Trophoblast cell (in vitro differentiated cells and primary cell): Measurements from ENCODE around the gene DIO3.

Experiments
- DNase-seq, 2 donors: peaks; one replicate each; pipeline ENCODE4 v3.0.0-alpha.2; 2016
- H2AFZ ChIP-seq: 2 replicates; pipeline ENCODE4 v1.6.1; 2013; ENCODE audit warnings: low read length, moderate library complexity, mild to moderate bottlenecking; ENCODE audit not compliant: insufficient read depth, poor library complexity
- H2AK5ac ChIP-seq: 2 replicates; pipeline ENCODE4 v1.6.1; 2013; ENCODE audit warnings: mild to moderate bottlenecking, low read length
- H2BK120ac ChIP-seq: 2 replicates; pipeline ENCODE4 v1.6.1; 2013; ENCODE audit warnings: low read length, mild to moderate bottlenecking, moderate library complexity; ENCODE audit not compliant: insufficient read depth, poor library complexity
- H2BK12ac ChIP-seq: 2 replicates; pipeline ENCODE4 v1.6.1; 2013; ENCODE audit warnings: mild to moderate bottlenecking, low read length, moderate library complexity
- H2BK5ac ChIP-seq: 2 replicates; pipeline ENCODE4 v1.6.1; 2013; ENCODE audit warnings: low read length, low read depth, moderate library complexity, mild to moderate bottlenecking; ENCODE audit not compliant: poor library complexity
- H3K14ac ChIP-seq: 2 replicates; pipeline ENCODE4 v1.6.1; 2013; ENCODE audit warnings: mild to moderate bottlenecking, low read length
- H3K18ac ChIP-seq: 2 replicates; pipeline ENCODE4 v1.6.1; 2013; ENCODE audit warnings: mild to moderate bottlenecking, low read length
- H3K23ac ChIP-seq: 2 replicates; pipeline ENCODE4 v1.6.1; 2013; ENCODE audit warnings: low read length
- H3K27ac ChIP-seq: 2 replicates; pipeline ENCODE4 v1.5.1; 2013; ENCODE audit warnings: low read depth, mild to moderate bottlenecking, inconsistent platforms, low read length, moderate library complexity
- H3K27me3 ChIP-seq: 2 replicates; pipeline ENCODE4 v1.6.1; 2013; ENCODE audit warnings: inconsistent platforms, mild to moderate bottlenecking, low read length, moderate library complexity; ENCODE audit not compliant: insufficient read depth
- H3K36me3 ChIP-seq, 2 experiments: 1 replicate in 1 of 2; 2 replicates in 1 of 2; pipeline ENCODE4 v1.6.1; 2013; ENCODE audit warnings: low read length in 2 of 2, mild to moderate bottlenecking in 2 of 2, moderate library complexity in 1 of 2; ENCODE audit not compliant: insufficient read depth in 2 of 2, control insufficient read depth in 1 of 2
- H3K4ac ChIP-seq: 2 replicates; pipeline ENCODE4 v1.6.1; 2013; ENCODE audit warnings: low read depth, mild to moderate bottlenecking, low read length, moderate library complexity
- H3K4me1 ChIP-seq, 2 experiments: 1 replicate in 1 of 2; 2 replicates in 1 of 2; pipeline ENCODE4 v1.6.1; 2013; ENCODE audit warnings: low read length in 2 of 2, mild to moderate bottlenecking in 2 of 2, moderate library complexity in 1 of 2; ENCODE audit not compliant: insufficient read depth in 2 of 2, control insufficient read depth in 1 of 2
- H3K4me2 ChIP-seq: 2 replicates; pipeline ENCODE4 v1.6.1; 2013; ENCODE audit warnings: inconsistent platforms, mild to moderate bottlenecking, low read length, moderate library complexity
- H3K4me3 ChIP-seq: 2 replicates; pipeline ENCODE4 v1.5.1; 2013; ENCODE audit warnings: mild to moderate bottlenecking, low read depth, low read length, inconsistent platforms
- H3K79me1 ChIP-seq: one replicate; pipeline ENCODE4 v1.6.1; 2013; ENCODE audit warnings: low read length
- H3K79me2 ChIP-seq: 2 replicates; pipeline ENCODE4 v1.6.1; 2013; ENCODE audit warnings: low read length, mild to moderate bottlenecking; ENCODE audit not compliant: control insufficient read depth, insufficient read depth, poor library complexity
- H3K9ac ChIP-seq: 2 replicates; pipeline ENCODE4 v1.6.1; 2013; ENCODE audit warnings: mild to moderate bottlenecking, low read length
- H3K9me3 ChIP-seq: 2 replicates; pipeline ENCODE4 v1.6.1; 2013; ENCODE audit warnings: low read depth, mild to moderate bottlenecking, control low read depth, inconsistent platforms, low read length; ENCODE audit not compliant: insufficient read depth
- H4K12ac ChIP-seq: 2 replicates; pipeline ENCODE4 v1.6.1; 2013; ENCODE audit warnings: low read depth, mild to moderate bottlenecking, low read length, moderate library complexity
- H4K8ac ChIP-seq: 2 replicates; pipeline ENCODE4 v1.6.1; 2013; ENCODE audit warnings: low read depth, mild to moderate bottlenecking, low read length, moderate library complexity
- H4K91ac ChIP-seq: one replicate; pipeline ENCODE4 v1.6.1; 2013; ENCODE audit warnings: low read depth, mild to moderate bottlenecking, low read length, moderate library complexity
- WGBS: extraction: QIAGEN DNeasy Blood & Tissue Kit; methylation state at CpG from one replicate; pipeline ENCODE4 v1.1.7; 2013; ENCODE audit warnings: missing lambda C conversion rate; ENCODE audit not compliant: insufficient read length, insufficient coverage; ENCODE audit errors: extremely low coverage; 5-methylcytosine and 5-hydroxymethylcytosine counted together

Gene DIO3

GRCh38 chr14:101559624-101560533 lies 1.4 kb upstream of the DIO3 start:
- Histone ChIP-seq H3K27ac (no peak overlapping the region), H2AK5ac (no peak overlapping the region), H2BK5ac (no peak overlapping the region), H3K4me2 (peak overlapping the region; percentile 64), H4K8ac (peak overlapping the region; percentile 28), H4K12ac (peak overlapping the region; percentile 0), H3K27me3 (peaks cover 34% of the 10 kb centered on the region), H3K36me3 (peaks cover 2 to 5% of the 10 kb centered on the region in 2 experiments), H3K4me1 (peaks cover 4 to 17% of the 10 kb centered on the region in 2 experiments), H2AFZ (peak overlapping the region; percentile 18), H3K14ac (peak overlapping the region; percentile 27), H2BK12ac (peak overlapping the region; percentile 25), H3K23ac (no peak overlapping the region), H3K9me3 (peaks cover 17% of the 10 kb centered on the region), H3K9ac (peak overlapping the region; percentile 24), H2BK120ac (peak overlapping the region; percentile 0), H3K18ac (peak overlapping the region; percentile 77), H4K91ac (peak overlapping the region; percentile 28), H3K4me3 (peak overlapping the region; percentile 76), H3K79me2 (peaks cover 9% of the 10 kb centered on the region), H3K79me1 (peaks cover 9% of the 10 kb centered on the region), H3K4ac (peak overlapping the region; percentile 85)
- DNase-seq = peak in 1 of 2 donors; percentile 9
- no CpG with 5 or more reads among the region's 113 CpGs for WGBS

- DNase-seq = no peak
- peaks cover 4 to 19% of the 10 kb centered on the region in 2 experiments for H3K4me1 ChIP-seq
- H4K91ac ChIP-seq = no peak overlapping the region
- no peak overlapping the region for H3K23ac ChIP-seq
- no peak overlapping the region for H2BK12ac ChIP-seq
- peaks cover 9% of the 10 kb centered on the region for H3K79me2 ChIP-seq
- H2AFZ ChIP-seq = no peak overlapping the region
- H4K12ac ChIP-seq = no peak overlapping the region
- H3K18ac ChIP-seq = no peak overlapping the region
- no CpG with 5 or more reads among the region's 106 CpGs for WGBS
- H2BK5ac ChIP-seq = no peak overlapping the region
- H3K14ac ChIP-seq = no peak overlapping the region
- no peak overlapping the region for H2BK120ac ChIP-seq
- no peak overlapping the region for H3K9ac ChIP-seq
- H2AK5ac ChIP-seq = no peak overlapping the region
- H3K36me3 ChIP-seq = peaks cover 2 to 5% of the 10 kb centered on the region in 2 experiments
- H3K27me3 ChIP-seq = peaks cover 41% of the 10 kb centered on the region
- H3K27ac ChIP-seq = no peak overlapping the region
- peaks cover 9% of the 10 kb centered on the region for H3K79me1 ChIP-seq
- no peak overlapping the region for H4K8ac ChIP-seq
- H3K9me3 ChIP-seq = peaks cover 17% of the 10 kb centered on the region
- H3K4me2 ChIP-seq = peak overlapping the region; percentile 64
- H3K4ac ChIP-seq = no peak overlapping the region
- peak overlapping the region; percentile 76 for H3K4me3 ChIP-seq
These were observed 671 bp upstream of the DIO3 start for GRCh38 chr14:101560534-101561113.

- Histone ChIP-seq H2BK5ac (no peak overlapping the region), H2AFZ (no peak overlapping the region), H4K91ac (no peak overlapping the region), H3K4me1 (peaks cover 4 to 19% of the 10 kb centered on the region in 2 experiments), H3K36me3 (peaks cover 0 to 5% of the 10 kb centered on the region in 2 experiments), H2AK5ac (no peak overlapping the region), H3K18ac (no peak overlapping the region), H2BK12ac (no peak overlapping the region), H3K27ac (no peak overlapping the region), H2BK120ac (no peak overlapping the region), H3K9ac (no peak overlapping the region), H4K8ac (no peak overlapping the region), H3K9me3 (peaks cover 17% of the 10 kb centered on the region), H3K23ac (no peak overlapping the region), H3K79me2 (peaks cover 9% of the 10 kb centered on the region), H3K4me2 (no peak overlapping the region), H3K27me3 (peaks cover 41% of the 10 kb centered on the region), H3K4ac (no peak overlapping the region), H3K14ac (no peak overlapping the region), H4K12ac (no peak overlapping the region), H3K79me1 (peaks cover 9% of the 10 kb centered on the region), H3K4me3 (no peak overlapping the region)
- no CpG with 5 or more reads among the region's 51 CpGs for whole genome bisulfite sequencing
- no peak for DNase-seq
These were observed 699 bp downstream of the DIO3 start for GRCh38 chr14:101561897-101562490.

GRCh38 chr14:101562659-101563351 lies 1.5 kb downstream of the DIO3 start:
- DNase-seq = no peak
- no CpG with 5 or more reads among the region's 23 CpGs for WGBS
- H3K4me2 ChIP-seq = no peak overlapping the region
- no peaks in the 10 kb centered on the region for H3K36me3 ChIP-seq
- no peak overlapping the region for H3K14ac ChIP-seq
- no peak overlapping the region for H4K12ac ChIP-seq
- no peak overlapping the region for H2AFZ ChIP-seq
- H3K27me3 ChIP-seq = peaks cover 41% of the 10 kb centered on the region
- H2BK5ac ChIP-seq = no peak overlapping the region
- H4K91ac ChIP-seq = no peak overlapping the region
- H3K9me3 ChIP-seq = peaks cover 17% of the 10 kb centered on the region
- no peak overlapping the region for H3K27ac ChIP-seq
- H3K4ac ChIP-seq = no peak overlapping the region
- no peak overlapping the region for H3K4me3 ChIP-seq
- H2BK120ac ChIP-seq = no peak overlapping the region
- H3K9ac ChIP-seq = no peak overlapping the region
- H4K8ac ChIP-seq = no peak overlapping the region
- H3K79me2 ChIP-seq = peaks cover 9% of the 10 kb centered on the region
- H2BK12ac ChIP-seq = no peak overlapping the region
- H3K4me1 ChIP-seq = peaks cover 4 to 19% of the 10 kb centered on the region in 2 experiments
- H3K18ac ChIP-seq = no peak overlapping the region
- peaks cover 9% of the 10 kb centered on the region for H3K79me1 ChIP-seq
- H2AK5ac ChIP-seq = no peak overlapping the region
- H3K23ac ChIP-seq = no peak overlapping the region
